Mucosa of descending colon (tissue), 3 donors: ENCODE data around the gene TP53INP2. TPM values are rescaled to one million over a fixed set of nuclear protein-coding genes. Genes with fewer than 3 reads are reported as not detected.

ENCODE experiments used
- ATAC-seq: fragments of 200-7000 bp; cut with Tn5 transposase; one replicate; pipeline ENCODE4 v1.9.1; 2020; ENCODE audit warnings: mild to moderate bottlenecking, moderate library complexity
- DNase-seq, 3 donors: peaks; one replicate each; pipeline ENCODE4 v3.0.0-alpha.2; 2020
- H3K36me3 ChIP-seq: fragments of 200-600 bp; one replicate; pipeline ENCODE4 v1.8.0; 2021; ENCODE audit warnings: low read depth, mild to moderate bottlenecking
- H3K4me1 ChIP-seq: fragments of 200-600 bp; one replicate; pipeline ENCODE4 v1.8.0; 2021; ENCODE audit warnings: low read depth, mild to moderate bottlenecking
- H3K4me3 ChIP-seq: fragments of 200-600 bp; one replicate; pipeline ENCODE4 v1.8.0; 2021; ENCODE audit warnings: mild to moderate bottlenecking
- H3K9me3 ChIP-seq: fragments of 200-600 bp; one replicate; pipeline ENCODE4 v1.8.0; 2021; ENCODE audit warnings: mild to moderate bottlenecking
- CTCF ChIP-seq: fragments of 200-600 bp; IDR thresholded peaks from one replicate; pipeline ENCODE4 v1.8.0; 2022; ENCODE audit warnings: antibody characterized with exemption, mild to moderate bottlenecking
- intact Hi-C, 2 donors: fragments of 100-400 bp; cut with DNase I in 1 of 2; cut with micrococcal nuclease in 1 of 2; formaldehyde crosslinking; loops; one replicate each; pipeline versions ENCODE4 v1.11.0 to v1.11.1; 2022; cut with DNase I, micrococcal nuclease
- total RNA-seq, 3 donors: library from RNA; stranded (reverse); fragmentation: NEBNext Ultra II Directional in 2 of 3; extraction: Animal tissue kit (Norgen Biotek cat#: 25700) in 2 of 3; gene quantifications; one replicate each; pipeline versions ENCODE4 v1.2.1 to v1.2.4, GENCODE V29; 2021 to 2023
- donor health status: DM: no; HTN: no; CAD: no; lungs with moderate emphysema.
- donor health status: DM: no; HTN: no; CAD: no.
- donor health status: DM: no; HTN: yes; CAD: no.

The TP53INP2 gene
- total RNA-seq, 3 donors from 2014 or later = 65.9 to 155 (median 114) TPM

- H3K4me1 ChIP-seq = peaks cover 3% of the 10 kb centered on the region
- DNase-seq (no peak), ATAC-seq (peak; percentile 87)
- no peak for TF ChIP-seq CTCF
- H3K4me3 ChIP-seq = no peak overlapping the region
- no peaks in the 10 kb centered on the region for H3K9me3 ChIP-seq
- no peaks in the 10 kb centered on the region for H3K36me3 ChIP-seq
- intact Hi-C loops = no loop called here
Observed at GRCh38 chr20:34689486-34689885, 14.7 kb upstream of the TP53INP2 start.

- no peaks in the 10 kb centered on the region for H3K36me3 ChIP-seq
- DNase-seq (no peak), ATAC-seq (no peak)
- no peaks in the 10 kb centered on the region for H3K9me3 ChIP-seq
- H3K4me1 ChIP-seq = peaks cover 3% of the 10 kb centered on the region
- no peak overlapping the region for H3K4me3 ChIP-seq
- intact Hi-C loops = no loop called here
- TF ChIP-seq CTCF = no peak
Observed at GRCh38 chr20:34691838-34692237, 12.3 kb upstream of the TP53INP2 start.

GRCh38 chr20:34693414-34693813 is 10.7 kb upstream of the TP53INP2 start:
- intact Hi-C loops = no loop called here
- Histone ChIP-seq H3K36me3 (no peaks in the 10 kb centered on the region), H3K4me1 (peaks cover 3% of the 10 kb centered on the region), H3K9me3 (no peaks in the 10 kb centered on the region), H3K4me3 (no peak overlapping the region)
- DNase-seq (no peak), ATAC-seq (no peak)
- no peak for TF ChIP-seq CTCF

- Histone ChIP-seq H3K4me1 (peaks cover 24% of the 10 kb centered on the region), H3K36me3 (no peaks in the 10 kb centered on the region), H3K4me3 (no peak overlapping the region), H3K9me3 (no peaks in the 10 kb centered on the region)
- DNase-seq (no peak), ATAC-seq (no peak)
- intact Hi-C loops = no loop called here
- no peak for TF ChIP-seq CTCF
Observed at GRCh38 chr20:34701405-34702085, 2.6 kb upstream of the TP53INP2 start.

GRCh38 chr20:34703061-34703423 is 1.1 kb upstream of the TP53INP2 start:
- Histone ChIP-seq H3K4me3 (no peak overlapping the region), H3K4me1 (peaks cover 30% of the 10 kb centered on the region), H3K9me3 (no peaks in the 10 kb centered on the region), H3K36me3 (no peaks in the 10 kb centered on the region)
- TF ChIP-seq CTCF = no peak
- ATAC-seq = no peak
- intact Hi-C loops = no loop called here
- no peak for DNase-seq
